ENCODE data around the gene CRELD2. TPM values are rescaled to one million over a fixed set of nuclear protein-coding genes. Genes with fewer than 3 reads are reported as not detected.

The CRELD2 gene
- total RNA-seq, 1 donor from 2014 or later: 17.5 TPM

- no peak for DNase-seq
Observed at GRCh38 chr22:49887702-49888101, 30.7 kb upstream of the CRELD2 start.

DNA sequence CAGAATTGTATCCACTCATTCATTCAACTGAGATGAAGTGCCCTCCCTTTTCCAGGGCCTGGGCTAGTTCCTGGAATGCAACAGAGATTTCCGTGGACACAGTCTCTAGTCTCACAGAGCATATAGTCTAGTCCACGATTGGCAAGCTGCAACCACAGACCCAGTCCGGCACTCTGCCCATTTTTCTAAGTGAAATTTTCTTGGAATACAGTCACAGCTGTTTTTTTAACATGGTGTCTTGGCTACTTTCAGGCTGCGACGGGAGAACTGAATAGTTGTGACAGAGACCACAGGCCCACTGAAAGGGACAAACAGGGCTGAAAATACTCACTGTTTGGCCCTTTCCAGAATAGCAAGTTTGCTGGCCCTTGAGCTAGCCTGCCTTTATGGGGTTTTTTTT is 29.4 kb upstream of the CRELD2 start:
- DNase-seq: no peak

DNA sequence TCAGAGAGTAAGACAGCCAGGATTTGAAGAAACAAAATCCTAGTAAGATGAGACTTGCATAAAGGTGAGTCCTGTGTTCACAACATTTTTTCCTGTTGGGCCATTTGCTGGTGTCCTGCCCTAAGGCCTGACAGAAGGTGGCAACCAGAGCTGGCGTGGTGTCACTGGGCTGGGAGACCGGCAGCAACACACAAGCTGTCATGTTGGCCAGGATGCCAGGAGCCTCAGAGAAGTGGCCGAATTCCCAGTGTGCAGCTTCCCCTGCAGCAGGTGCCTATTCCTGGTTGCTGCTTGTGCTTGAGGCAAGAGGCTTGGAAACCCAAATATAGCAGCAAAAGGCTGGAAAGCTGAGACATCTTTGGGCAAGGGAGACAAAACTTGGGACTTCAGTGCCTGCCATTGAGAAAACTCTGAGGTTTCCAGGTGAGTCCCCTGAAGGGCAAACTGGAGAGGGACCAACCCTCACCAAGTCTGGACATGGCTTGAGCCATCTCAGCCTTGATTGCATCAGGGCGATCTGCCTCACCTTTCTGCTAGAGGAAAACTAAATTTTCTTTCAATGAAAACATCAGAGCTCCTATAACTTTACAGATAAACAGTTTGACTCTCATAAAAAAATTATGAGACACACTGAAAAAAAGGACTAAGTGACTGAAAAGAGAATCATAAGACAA is 26.1 kb upstream of the CRELD2 start:
- peak; percentile 41 for DNase-seq

DNA sequence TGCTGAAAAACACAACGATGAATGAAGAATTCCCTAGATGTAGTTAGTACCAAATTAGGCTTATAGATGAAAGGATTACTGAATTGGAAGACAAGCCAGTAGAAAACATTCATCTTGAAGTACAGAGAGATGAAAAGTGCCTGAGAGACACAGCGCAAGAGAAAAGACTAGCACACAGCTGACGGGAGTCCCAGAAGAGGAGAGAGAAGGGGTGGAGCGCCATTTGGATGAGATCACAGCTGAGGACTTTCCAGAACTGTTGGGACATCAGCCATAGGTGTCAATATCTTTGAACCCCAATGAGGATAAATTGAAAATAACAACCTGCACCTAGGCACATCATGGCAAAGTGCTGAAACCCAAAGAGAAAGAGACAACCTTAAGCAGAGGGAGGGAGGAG is 25.4 kb upstream of the CRELD2 start:
- no peak for DNase-seq

DNA sequence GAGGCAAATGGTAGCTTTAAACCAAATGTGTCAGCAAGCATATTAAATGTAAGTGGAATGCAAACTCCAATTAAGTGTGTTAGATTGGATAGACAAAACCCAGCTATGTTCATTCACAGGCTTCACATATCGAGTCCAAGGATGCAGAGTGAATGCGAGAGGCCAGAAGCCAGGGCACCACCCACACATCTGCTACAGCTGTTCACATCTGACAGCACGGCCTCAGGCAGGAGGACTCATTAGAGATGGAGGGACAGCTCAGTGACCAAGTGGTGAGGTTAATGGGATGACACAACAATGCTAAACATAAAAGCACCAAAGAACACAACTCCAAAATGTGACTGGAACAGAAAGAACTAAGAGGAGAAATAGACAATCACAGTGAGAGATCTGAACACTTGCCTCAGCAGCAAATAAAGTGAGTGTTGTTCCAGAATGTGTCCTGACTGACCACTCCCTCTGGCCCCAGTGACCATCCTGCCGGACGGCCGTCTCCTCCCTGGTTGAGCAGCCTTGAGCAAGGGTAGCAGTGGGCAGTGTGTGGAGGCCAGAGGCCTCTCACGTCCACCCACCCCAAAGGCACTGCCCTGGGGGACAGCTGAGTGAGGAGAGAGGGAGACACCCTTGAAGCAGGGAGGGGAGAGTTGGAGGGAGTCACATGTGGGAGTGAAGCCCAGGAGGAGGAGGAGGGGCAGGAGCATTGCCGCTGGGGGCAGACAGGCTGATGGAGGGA is 23.9 kb upstream of the CRELD2 start:
- DNase-seq: no peak

- DNase-seq: no peak
Observed at GRCh38 chr22:49896201-49896600, 22.2 kb upstream of the CRELD2 start.

DNA sequence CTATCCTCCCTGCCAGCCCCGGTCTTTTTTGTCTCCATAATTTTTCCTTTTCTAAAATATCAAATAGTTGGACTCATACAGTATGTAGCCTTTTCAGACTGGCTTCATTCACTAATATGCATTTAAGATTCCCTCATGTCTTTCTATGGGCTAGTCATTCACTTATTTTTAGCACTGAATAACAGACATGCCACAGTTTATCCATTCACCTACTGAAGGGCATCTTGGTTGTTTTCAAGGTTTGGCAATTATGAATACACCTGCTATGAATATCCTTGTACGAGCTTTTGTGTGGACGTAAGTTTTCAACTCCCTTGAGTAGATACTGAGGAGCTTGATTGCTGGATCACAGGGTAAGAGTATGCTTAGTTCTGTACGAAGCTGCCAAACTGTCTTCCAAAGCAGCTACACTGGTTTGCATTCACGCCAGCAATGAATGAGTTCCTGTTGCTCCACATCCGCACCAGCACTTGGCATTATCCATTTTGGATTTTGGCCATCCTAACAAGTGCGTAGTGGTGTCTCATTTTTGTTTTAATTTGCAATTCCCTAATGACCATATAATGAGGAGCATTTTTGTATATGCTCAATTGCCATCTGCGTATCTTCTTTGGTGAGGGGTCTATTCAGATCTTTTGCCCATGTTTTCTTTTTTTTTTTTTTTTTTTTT is 21.3 kb upstream of the CRELD2 start:
- DNase-seq: no peak

DNA sequence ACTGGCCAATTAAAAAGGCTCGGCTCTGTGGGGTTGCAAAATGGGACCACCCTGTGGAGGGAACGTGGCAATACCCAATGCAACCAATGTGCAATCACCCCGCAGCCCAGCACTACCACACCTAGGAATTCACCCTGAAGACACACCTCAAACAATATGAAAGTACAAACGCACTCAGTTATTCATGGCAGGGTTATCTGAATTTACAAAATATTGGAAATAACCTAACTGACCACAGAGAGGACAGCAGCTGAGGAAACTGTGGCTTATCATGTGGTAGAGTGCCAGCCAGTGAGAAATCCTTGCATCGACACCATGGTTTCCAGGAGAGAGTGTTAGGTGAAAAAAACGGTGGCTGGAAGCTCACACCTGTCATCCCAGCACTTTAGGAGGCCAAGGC is 18.9 kb upstream of the CRELD2 start:
- no peak for DNase-seq

GRCh38 chr22:49900441-49901230 is 17.8 kb upstream of the CRELD2 start:
- no peak for DNase-seq

GRCh38 chr22:49901457-49901856 is 17.0 kb upstream of the CRELD2 start:
- no peak for DNase-seq

GRCh38 chr22:49903322-49904039 is 15.0 kb upstream of the CRELD2 start:
- DNase-seq: no peak

- DNase-seq: no peak
Observed at GRCh38 chr22:49904040-49904369, 14.4 kb upstream of the CRELD2 start.

GRCh38 chr22:49905465-49905864 is 13.0 kb upstream of the CRELD2 start:
- no peak for DNase-seq

DNA sequence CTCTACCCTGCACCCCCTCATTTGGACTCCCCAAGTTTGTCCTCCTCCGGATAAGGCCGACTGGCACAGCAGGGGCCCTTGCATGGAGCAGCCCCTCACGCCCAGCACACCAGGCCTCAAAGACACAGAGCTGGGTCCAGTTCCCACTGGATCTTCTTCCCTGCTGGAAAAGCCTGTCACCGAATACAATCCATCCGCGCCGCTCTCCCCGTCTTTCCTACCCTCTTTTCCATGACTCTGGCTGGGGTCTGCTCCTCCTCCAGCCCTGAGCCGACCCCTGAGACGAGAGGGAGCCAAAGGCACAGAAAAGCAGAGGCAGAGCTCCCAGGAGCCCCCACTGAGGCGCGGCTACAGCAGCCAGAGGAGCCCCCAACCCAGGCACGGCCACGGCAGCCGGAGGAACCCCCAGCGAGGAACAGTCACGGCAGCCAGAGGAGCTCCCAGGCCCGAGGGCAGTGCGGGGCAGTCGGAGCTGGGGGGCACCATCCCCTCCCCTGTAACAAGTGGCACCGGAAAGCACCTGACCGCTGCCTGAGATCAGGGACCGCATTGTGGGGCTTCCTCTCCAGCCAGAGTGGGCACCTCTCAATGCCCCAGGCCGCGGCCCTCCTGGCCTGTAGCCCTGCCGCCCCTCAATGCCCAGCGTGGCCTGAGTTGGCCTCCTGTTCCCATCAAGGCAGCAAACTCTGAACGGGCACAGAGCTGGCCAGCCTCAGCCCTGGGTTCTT is 12.2 kb upstream of the CRELD2 start:
- DNase-seq: no peak

DNA sequence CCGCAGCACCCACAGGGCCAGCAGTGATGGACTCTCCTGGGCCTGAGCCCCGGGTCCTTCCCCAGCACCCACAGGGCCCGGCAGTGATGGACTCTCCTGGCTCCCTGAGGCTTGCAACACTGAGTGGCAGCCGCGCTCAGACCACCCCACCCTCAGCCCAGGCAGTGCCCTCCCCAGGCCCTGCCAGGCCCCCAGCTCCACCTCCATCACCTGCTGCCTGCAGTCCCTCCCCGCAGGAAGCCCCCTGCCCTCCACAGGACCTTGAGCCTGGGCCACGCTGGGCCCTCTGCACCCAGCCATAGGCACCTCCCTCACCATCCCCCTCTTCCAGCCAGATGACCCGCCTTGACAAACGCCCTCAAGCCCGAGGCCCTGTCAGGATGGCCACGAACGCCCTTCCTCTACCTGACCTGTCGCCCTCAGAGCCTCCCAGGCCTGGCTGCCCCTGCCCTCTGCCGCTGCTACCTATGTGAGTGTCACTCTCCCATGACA is 11.6 kb upstream of the CRELD2 start:
- DNase-seq: no peak

GRCh38 chr22:49907807-49908206 is 10.6 kb upstream of the CRELD2 start:
- DNase-seq: no peak

DNA sequence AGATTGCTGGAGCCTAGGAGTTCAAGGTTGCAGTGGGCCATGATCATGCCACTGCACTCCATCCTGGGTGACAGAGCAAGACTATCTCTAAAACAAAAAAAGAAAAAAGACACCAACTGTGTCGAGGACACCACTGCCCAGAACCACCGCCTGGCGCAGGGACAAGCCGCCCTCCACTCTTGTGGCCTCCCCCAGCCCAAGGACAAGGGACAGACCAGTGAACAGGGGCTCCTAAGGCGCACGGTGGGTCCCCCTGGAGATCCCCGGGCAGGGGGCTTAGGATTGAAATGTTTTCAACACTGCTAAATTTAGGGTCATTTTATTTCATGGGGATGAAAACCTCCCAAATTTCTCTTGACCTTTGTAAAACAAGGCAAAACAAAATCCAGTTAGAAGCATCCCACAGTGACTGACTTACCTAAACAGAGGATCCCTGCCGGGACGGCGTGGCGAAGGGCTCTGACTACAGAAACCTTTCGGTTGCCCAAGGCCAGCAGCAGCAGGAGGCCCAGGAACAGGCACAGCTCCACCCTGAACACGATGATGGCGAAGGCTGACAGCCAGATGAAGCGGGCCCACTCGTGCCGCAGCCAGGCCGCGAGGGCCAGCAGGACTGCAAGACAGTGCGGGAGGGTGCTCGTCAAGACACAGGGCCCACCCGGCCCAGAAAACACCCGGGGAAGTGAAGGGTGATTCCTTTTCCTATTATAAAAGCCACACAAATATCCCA is 8.8 kb upstream of the CRELD2 start:
- DNase-seq: no peak

- DNase-seq: no peak
Observed at GRCh38 chr22:49910229-49911155, 7.9 kb upstream of the CRELD2 start.

DNA sequence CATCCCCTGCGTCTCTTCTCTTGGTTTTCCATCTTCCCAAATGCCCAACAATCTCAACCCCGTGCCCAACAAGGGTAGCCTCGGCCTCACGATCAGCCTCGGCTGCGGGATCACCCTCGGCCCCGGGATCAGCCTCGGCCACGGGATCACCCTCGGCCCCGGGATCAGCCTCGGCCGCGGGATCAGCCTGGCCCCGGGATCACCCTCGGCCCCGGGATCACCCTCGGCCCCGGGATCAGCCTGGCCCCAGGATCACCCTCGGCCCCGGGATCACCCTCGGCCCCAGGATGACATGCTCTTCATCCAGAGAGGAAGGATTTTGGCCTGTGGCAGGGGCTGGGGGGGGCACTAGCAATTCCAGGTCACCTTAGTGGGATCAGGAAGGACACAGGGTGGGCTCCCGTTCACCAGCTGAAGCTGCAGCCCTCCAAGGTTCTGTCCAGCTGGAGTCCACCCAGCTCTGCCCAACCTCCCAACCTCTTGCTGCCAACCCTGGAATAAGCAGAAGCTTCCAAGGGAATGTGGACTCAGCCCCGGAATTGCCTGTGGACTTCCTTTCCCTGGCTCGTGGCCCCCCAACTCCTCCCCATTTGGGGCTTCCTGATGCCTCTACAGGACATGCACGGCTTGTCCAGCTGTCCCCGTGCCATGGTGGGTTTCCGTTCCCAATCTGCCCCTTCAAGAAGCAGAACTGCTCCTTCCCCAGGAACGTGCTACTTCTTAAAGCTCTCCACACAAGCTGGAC is 6.4 kb upstream of the CRELD2 start:
- no peak for DNase-seq
